Esophagus (tissue), 2 donors: Measurements from ENCODE around the gene RPS6KL1. TPM values are rescaled to one million over a fixed set of nuclear protein-coding genes. Genes with fewer than 3 reads are reported as not detected.
A peak's percentile ranks its signal among the peaks of the same experiment; 100 is the strongest.

ENCODE experiments used
- H3K27ac ChIP-seq, 2 donors: one replicate each; pipeline ENCODE4 v1.5.1; 2013; ENCODE audit warnings: low read depth in 2 of 2, mild to moderate bottlenecking in 2 of 2, inconsistent platforms in 1 of 2, low read length in 1 of 2, moderate library complexity in 1 of 2
- H3K27me3 ChIP-seq, 2 donors: one replicate each; pipeline ENCODE4 v1.6.1; 2013; ENCODE audit warnings: low read length in 2 of 2, control low read depth in 1 of 2, mild to moderate bottlenecking in 1 of 2; ENCODE audit not compliant: insufficient read depth in 2 of 2, control insufficient read depth in 1 of 2
- H3K36me3 ChIP-seq, 2 donors: one replicate each; pipeline ENCODE4 v1.6.1; 2013; ENCODE audit warnings: low read length in 1 of 2; ENCODE audit not compliant: control insufficient read depth in 2 of 2, insufficient read depth in 2 of 2
- H3K4me1 ChIP-seq, 2 donors: one replicate each; pipeline ENCODE4 v1.6.1; 2013; ENCODE audit warnings: low read length in 1 of 2; ENCODE audit not compliant: control insufficient read depth in 2 of 2, insufficient read depth in 2 of 2
- H3K4me3 ChIP-seq, 2 donors: one replicate each; pipeline ENCODE4 v1.5.1; 2013; ENCODE audit warnings: low read length in 2 of 2, mild to moderate bottlenecking in 2 of 2, low read depth in 1 of 2, moderate library complexity in 1 of 2
- H3K9me3 ChIP-seq, 2 donors: one replicate each; pipeline ENCODE4 v1.6.1; 2013; ENCODE audit warnings: mild to moderate bottlenecking in 2 of 2, low read depth in 1 of 2, low read length in 1 of 2, moderate library complexity in 1 of 2; ENCODE audit not compliant: control insufficient read depth in 2 of 2, insufficient read depth in 1 of 2
- WGBS, 2 donors: extraction: QIAGEN DNeasy Blood & Tissue Kit; methylation state at CpG; one replicate each; pipeline ENCODE4 v1.1.7; 2013; 5-methylcytosine and 5-hydroxymethylcytosine counted together
- polyA plus RNA-seq, 2 donors: library from polyadenylated mRNA; stranded (reverse); fragments of 200-250 nt; gene quantifications; one replicate each; pipeline ENCODE4 v1.2.3, GENCODE V29; 2013
- donor health status: healthy with polysubstance abuse.
- donor health status: Bipolar disorder and iron deficiency.

RPS6KL1 gene
- polyA plus RNA-seq, 2 donors: 2.8 to 3.0 TPM

- Histone ChIP-seq H3K27me3 (no peaks in the 10 kb centered on the region), H3K36me3 (peaks cover 0 to 3% of the 10 kb centered on the region in 2 donors), H3K4me3 (peak within 1 kb of the TSS; percentile 90 to 99), H3K27ac (peak within 1 kb of the TSS; percentile 99 to 100), H3K4me1 (peaks cover 0 to 5% of the 10 kb centered on the region in 2 donors), H3K9me3 (no peaks in the 10 kb centered on the region)
- WGBS, 2 donors: 0 to 1% methylated on average over 35 to 53 of the region's 53 CpGs
These were observed 41.5 kb downstream of the RPS6KL1 start, which contains the start of gene DLST for GRCh38 chr14:74881431-74882102. TSS of gene DLST (plus strand) at chr14:74881916. CDS start at chr14:74881954, 38 bp downstream.

GRCh38 chr14:74879427-74880182 lies 43.5 kb downstream of the RPS6KL1 start:
- H3K4me3 ChIP-seq: no peak overlapping the region
- no peaks in the 10 kb centered on the region for H3K36me3 ChIP-seq
- H3K9me3 ChIP-seq: no peaks in the 10 kb centered on the region
- H3K27ac ChIP-seq: no peak overlapping the region
- H3K4me1 ChIP-seq: peaks cover 0 to 2% of the 10 kb centered on the region in 2 donors
- no peaks in the 10 kb centered on the region for H3K27me3 ChIP-seq
- WGBS, 2 donors: 60 to 67% methylated on average over 3 of the region's 3 CpGs

- H3K4me1 ChIP-seq: no peaks in the 10 kb centered on the region
- H3K27ac ChIP-seq: no peak within 1 kb of the TSS
- 64 to 65% methylated on average over 13 of the region's 13 CpGs for WGBS, 2 donors
- H3K4me3 ChIP-seq: no peak within 1 kb of the TSS
- H3K36me3 ChIP-seq: no peaks in the 10 kb centered on the region
- H3K27me3 ChIP-seq: no peaks in the 10 kb centered on the region
- H3K9me3 ChIP-seq: no peaks in the 10 kb centered on the region
These were observed 46.8 kb downstream of the RPS6KL1 start, which contains the start of gene PROX2 for GRCh38 chr14:74875941-74876913. TSS of gene PROX2 (minus strand) at chr14:74876145. CDS start at chr14:74863834, 12,311 bp downstream.

GRCh38 chr14:74875204-74875603 lies 47.9 kb downstream of the RPS6KL1 start:
- WGBS, 2 donors: 92 to 93% methylated on average over 5 of the region's 5 CpGs
- Histone ChIP-seq H3K27me3 (no peaks in the 10 kb centered on the region), H3K4me3 (no peak overlapping the region), H3K9me3 (no peaks in the 10 kb centered on the region), H3K27ac (no peak overlapping the region), H3K4me1 (no peaks in the 10 kb centered on the region), H3K36me3 (no peaks in the 10 kb centered on the region)

DNA sequence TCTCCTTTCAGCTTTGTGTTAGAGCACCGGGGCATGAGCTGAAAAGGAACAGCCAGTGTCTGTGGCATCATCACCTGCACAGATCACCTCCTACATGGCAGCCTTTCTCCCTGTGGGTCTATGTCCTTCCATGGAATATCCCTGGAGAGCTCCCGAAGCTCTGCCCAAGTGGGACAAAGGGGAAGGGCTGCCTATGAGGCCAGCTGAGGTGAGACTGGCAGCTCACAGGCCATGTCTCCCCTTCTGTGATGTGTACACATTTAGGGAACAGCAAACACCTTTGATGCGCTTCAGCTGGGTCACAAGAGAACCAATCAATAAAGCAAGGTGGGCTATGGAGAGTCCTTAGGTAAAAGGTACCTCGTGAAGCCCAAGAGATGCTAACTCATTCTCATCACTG lies 51.2 kb downstream of the RPS6KL1 start:
- Histone ChIP-seq H3K9me3 (no peaks in the 10 kb centered on the region), H3K4me1 (no peaks in the 10 kb centered on the region), H3K4me3 (no peak overlapping the region), H3K27me3 (no peaks in the 10 kb centered on the region), H3K27ac (no peak overlapping the region), H3K36me3 (no peaks in the 10 kb centered on the region)
- 86 to 88% methylated on average over 4 of the region's 4 CpGs for WGBS, 2 donors

- Histone ChIP-seq H3K36me3 (no peaks in the 10 kb centered on the region), H3K27ac (no peak overlapping the region), H3K4me1 (no peaks in the 10 kb centered on the region), H3K27me3 (no peaks in the 10 kb centered on the region), H3K4me3 (no peak overlapping the region), H3K9me3 (no peaks in the 10 kb centered on the region)
- WGBS, 2 donors: 92 to 93% methylated on average over 8 of the region's 8 CpGs
These were observed 54.3 kb downstream of the RPS6KL1 start for GRCh38 chr14:74868739-74869138.

DNA sequence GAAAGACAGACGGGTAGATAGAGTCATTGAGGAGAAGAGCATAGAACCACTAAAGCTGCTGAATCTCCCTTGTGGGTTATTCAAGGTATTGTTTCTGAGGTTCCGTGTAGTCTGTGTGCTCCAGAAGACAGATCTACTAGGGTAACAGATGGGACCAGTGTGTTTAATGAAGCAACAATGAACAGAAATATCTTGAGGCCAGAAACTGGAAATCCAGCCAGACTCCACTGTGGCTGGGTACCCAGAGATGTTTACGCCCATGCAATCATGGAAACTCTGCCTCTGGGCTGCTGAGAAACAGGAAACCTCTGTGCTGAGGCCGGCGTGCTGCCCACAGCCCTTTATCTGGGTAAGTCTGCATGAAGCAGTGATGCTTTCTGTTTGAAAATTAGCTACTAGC lies 55.4 kb downstream of the RPS6KL1 start:
- Histone ChIP-seq H3K27ac (no peak overlapping the region), H3K9me3 (no peaks in the 10 kb centered on the region), H3K36me3 (no peaks in the 10 kb centered on the region), H3K27me3 (no peaks in the 10 kb centered on the region), H3K4me1 (no peaks in the 10 kb centered on the region), H3K4me3 (no peak overlapping the region)
- WGBS, 2 donors: 37 to 46% methylated on average over 5 of the region's 5 CpGs

DNA sequence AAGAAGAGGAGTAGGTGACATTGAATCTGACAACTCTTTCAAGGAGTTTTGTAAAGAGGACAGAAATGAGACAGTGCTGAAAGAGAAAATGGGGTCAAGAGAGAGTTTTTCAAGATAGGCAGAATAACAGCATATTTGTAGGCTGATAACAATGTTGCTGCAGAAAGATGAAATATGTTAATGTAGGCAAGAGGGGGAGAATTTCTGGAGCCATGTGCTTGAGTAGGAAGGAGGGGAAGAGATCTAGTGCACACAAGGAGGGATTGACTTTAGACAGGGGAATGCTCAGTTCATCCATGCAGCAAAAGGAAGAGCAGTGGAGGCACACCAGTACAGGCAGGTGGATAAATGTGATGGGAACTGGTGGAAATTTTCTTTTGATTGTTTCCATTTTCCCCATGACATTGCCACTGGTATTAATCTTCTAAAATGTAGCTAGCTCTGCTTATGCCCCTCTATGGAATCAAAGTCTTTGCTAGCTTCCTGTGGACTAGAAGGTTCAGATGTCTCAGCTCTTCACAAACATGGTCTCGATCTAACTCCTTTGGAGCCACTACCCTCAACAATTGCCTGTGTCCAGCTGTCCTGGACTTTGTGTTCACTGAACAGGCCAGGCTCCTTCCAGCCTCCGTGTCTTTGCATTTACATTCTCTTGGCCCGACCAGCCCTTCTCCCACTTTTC lies 56.2 kb downstream of the RPS6KL1 start:
- Histone ChIP-seq H3K4me3 (no peak overlapping the region), H3K27ac (no peak overlapping the region), H3K4me1 (no peaks in the 10 kb centered on the region), H3K36me3 (no peaks in the 10 kb centered on the region), H3K27me3 (no peaks in the 10 kb centered on the region), H3K9me3 (no peaks in the 10 kb centered on the region)
- 72 to 80% methylated on average over 3 of the region's 3 CpGs for WGBS, 2 donors

DNA sequence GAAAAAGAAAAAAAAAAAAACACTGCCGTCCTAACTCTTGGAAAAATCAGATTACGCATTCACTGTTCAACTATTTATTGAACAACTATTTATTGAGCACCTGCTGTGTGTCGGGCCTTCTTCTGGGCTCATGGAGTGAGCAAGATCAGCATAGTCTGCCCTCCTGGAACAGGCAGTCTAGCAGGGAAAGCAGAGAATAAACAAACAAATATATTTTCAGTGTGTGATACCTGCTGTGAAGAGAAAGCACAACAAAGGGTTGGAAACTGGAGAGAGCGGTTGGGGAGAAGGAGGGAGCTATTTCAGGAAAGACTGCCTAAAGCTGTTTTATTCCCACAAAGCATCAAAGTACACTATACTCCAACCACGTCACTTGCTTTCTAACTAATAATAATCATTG lies 57.9 kb downstream of the RPS6KL1 start:
- WGBS, 2 donors: 88 to 92% methylated on average over 5 of the region's 5 CpGs
- H3K9me3 ChIP-seq: no peaks in the 10 kb centered on the region
- H3K27ac ChIP-seq: no peak overlapping the region
- no peaks in the 10 kb centered on the region for H3K4me1 ChIP-seq
- H3K4me3 ChIP-seq: no peak overlapping the region
- H3K27me3 ChIP-seq: no peaks in the 10 kb centered on the region
- H3K36me3 ChIP-seq: no peaks in the 10 kb centered on the region
